Activated CD4-positive, alpha-beta T cell treated with anti-CD3 and anti-CD28 coated beads for 36 hours (primary cell): ENCODE results near the gene ERBB4. TPM values are rescaled to one million over a fixed set of nuclear protein-coding genes. Genes with fewer than 3 reads are reported as not detected.
"Not testable (repeated sequence)": the region's sequence is repeated elsewhere in the genome, so short reads cannot be mapped to it uniquely, and the experiment has no call there.

Source experiments
- ATAC-seq: fragments of 200-7000 bp; cut with Tn5 transposase; one replicate; pipeline ENCODE4 v1.10.0; 2021; ENCODE audit warnings: mild to moderate bottlenecking, moderate library complexity
- CTCF ChIA-PET: fragments of 350-600 bp; sonication (Branson Sonifier 250); formaldehyde crosslinking; loops from one replicate; lab custom pipeline; 2021; ENCODE audit warnings: antibody characterized with exemption; lab: Charles Lee
- POLR2A ChIA-PET: fragments of 350-600 bp; sonication (Branson Sonifier 250); formaldehyde crosslinking; loops from one replicate; lab custom pipeline; 2021; ENCODE audit warnings: antibody characterized with exemption, inconsistent platforms; lab: Charles Lee
- DNase-seq: peaks from one replicate; pipeline ENCODE4 v3.0.0-alpha.2; 2020
- H3K27ac Mint-ChIP-seq: one replicate; pipeline ENCODE4 v1.8.0; 2021; ENCODE audit warnings: mixed read lengths
- H3K27me3 Mint-ChIP-seq: one replicate; pipeline ENCODE4 v1.8.0; 2021; ENCODE audit warnings: mixed read lengths
- H3K36me3 Mint-ChIP-seq: one replicate; pipeline ENCODE4 v1.8.0; 2021; ENCODE audit warnings: low read depth, mixed read lengths
- H3K4me1 Mint-ChIP-seq: one replicate; pipeline ENCODE4 v1.8.0; 2021; ENCODE audit warnings: mixed read lengths
- H3K4me3 Mint-ChIP-seq: one replicate; pipeline ENCODE4 v1.8.0; 2021; ENCODE audit warnings: mild to moderate bottlenecking, moderate library complexity, mixed read lengths
- H3K9me3 Mint-ChIP-seq: one replicate; pipeline ENCODE4 v1.8.0; 2021; ENCODE audit warnings: low read depth, mixed read lengths
- intact Hi-C, 2 experiments: fragments of 100-400 bp; cut with DNase I in 1 of 2; cut with micrococcal nuclease in 1 of 2; formaldehyde crosslinking; loops; one replicate each; pipeline versions ENCODE4 v1.14.2 to v1.15.1; 2022 to 2024; cut with DNase I, micrococcal nuclease
- total RNA-seq, 2 experiments: library from RNA; stranded (reverse); gene quantifications; one replicate each; pipeline ENCODE4 v1.2.3, GENCODE V29; 2021

The ERBB4 gene
- total RNA-seq, 2 experiments from 2014 or later, result not detected

DNA sequence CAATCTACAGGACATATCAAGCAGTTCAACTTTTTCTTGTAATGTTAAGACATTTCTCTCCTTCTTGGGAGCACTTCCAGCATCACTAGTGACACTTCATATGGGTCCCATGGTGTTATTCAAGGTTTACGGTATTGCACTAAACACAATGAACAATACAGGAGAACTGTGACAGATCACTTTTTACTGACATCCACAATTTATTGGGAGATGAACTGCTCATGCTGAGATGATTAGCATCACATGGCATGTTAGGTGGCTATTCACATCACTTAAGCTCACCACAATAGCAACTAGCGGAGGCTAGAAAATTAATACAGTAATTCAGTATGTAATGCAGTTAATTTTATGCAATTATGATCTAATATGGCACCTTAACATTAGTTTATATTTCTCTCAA is 264.4 kb downstream of the ERBB4 start:
- no peak overlapping the region for H3K27ac Mint-ChIP-seq
- intact Hi-C loops, result no loop called here
- ChIA-PET CTCF (no interaction called here), POLR2A (no interaction called here)
- no peaks in the 10 kb centered on the region for H3K4me1 Mint-ChIP-seq
- H3K27me3 Mint-ChIP-seq, result no peaks in the 10 kb centered on the region
- H3K36me3 Mint-ChIP-seq, result no peaks in the 10 kb centered on the region
- ATAC-seq, result no peak
- no peak for DNase-seq
- H3K4me3 Mint-ChIP-seq, result no peak overlapping the region
- no peaks in the 10 kb centered on the region for H3K9me3 Mint-ChIP-seq

DNA sequence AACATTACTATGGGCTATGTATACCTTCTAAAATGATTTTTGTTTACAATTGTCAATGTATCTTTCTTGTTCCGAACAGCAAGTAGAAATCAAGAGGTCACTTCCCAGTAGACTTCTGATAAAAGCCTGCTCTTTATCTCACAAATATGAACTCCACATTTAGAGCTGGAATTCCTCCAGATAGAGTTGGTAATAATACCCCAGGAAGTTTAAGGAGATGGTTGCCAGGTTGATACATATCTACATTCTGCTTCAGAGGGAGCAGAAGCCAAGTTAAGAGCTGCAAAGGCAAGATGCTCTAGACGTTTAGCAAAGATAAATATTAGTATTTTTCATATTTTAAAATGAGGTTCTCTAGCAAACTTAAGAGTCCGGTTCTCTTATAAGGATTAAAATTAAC is 267.0 kb downstream of the ERBB4 start:
- CTCF ChIA-PET, result interaction anchor here (0.7 kb wide), 1 partner anchor 22 kb away, joined by 3 read pairs; no protein-coding TSS in a partner anchor
- H3K4me3 Mint-ChIP-seq, result no peak overlapping the region
- DNase-seq, result no peak
- H3K9me3 Mint-ChIP-seq, result no peaks in the 10 kb centered on the region
- no peaks in the 10 kb centered on the region for H3K4me1 Mint-ChIP-seq
- POLR2A ChIA-PET, result no interaction called here
- H3K36me3 Mint-ChIP-seq, result no peaks in the 10 kb centered on the region
- ATAC-seq, result no peak
- intact Hi-C loops, result no loop called here
- H3K27ac Mint-ChIP-seq, result no peak overlapping the region
- no peaks in the 10 kb centered on the region for H3K27me3 Mint-ChIP-seq

DNA sequence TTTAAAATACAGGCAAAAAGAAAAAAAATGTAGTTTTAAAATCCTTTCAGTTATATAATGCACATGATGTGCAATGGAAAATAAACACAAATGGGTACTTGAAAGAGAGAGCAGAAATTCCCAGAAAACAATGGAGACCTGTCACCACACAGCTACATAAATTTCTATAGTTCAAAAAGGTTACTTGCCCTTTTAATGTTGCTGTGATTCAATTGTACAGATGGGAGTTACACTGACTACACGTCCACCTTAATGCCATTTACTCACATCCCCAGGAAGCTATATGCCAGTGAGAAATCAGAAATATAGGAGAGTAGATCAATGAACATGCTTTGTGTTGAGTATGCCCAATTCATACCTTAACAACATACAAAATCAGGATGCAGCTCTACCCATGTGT is 269.6 kb downstream of the ERBB4 start:
- DNase-seq (no peak), ATAC-seq (no peak)
- Mint-ChIP-seq H3K36me3 (no peaks in the 10 kb centered on the region), H3K4me3 (no peak overlapping the region), H3K27ac (no peak overlapping the region), H3K4me1 (no peaks in the 10 kb centered on the region), H3K27me3 (no peaks in the 10 kb centered on the region), H3K9me3 (no peaks in the 10 kb centered on the region)
- ChIA-PET POLR2A (interaction anchor here (0.8 kb wide), 1 partner anchor 728 kb away, joined by 4 read pairs; no protein-coding TSS in a partner anchor), CTCF (no interaction called here)
- intact Hi-C loops, result no loop called here

DNA sequence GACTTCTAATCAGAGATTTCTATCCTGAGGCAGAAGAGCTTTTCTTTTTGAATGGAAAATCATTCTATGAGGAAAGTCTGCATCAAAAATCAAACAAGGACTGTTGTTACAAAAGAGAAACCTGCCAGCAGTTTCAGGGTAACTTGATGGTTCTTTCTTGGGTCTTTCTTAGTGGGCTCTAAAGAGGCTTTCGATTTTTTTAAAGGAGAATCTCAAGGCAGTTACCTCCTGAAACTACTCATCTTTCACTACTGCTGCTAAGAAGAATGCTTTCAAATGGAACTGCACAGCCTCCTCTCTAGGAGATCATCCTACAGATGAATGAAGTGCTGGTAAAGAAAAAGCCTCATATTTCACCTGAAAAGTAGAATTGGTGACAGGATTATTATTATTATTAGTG is 272.3 kb downstream of the ERBB4 start:
- H3K9me3 Mint-ChIP-seq, result no peaks in the 10 kb centered on the region
- ATAC-seq (no peak), DNase-seq (no peak)
- intact Hi-C loops, result no loop called here
- H3K36me3 Mint-ChIP-seq, result no peaks in the 10 kb centered on the region
- H3K27me3 Mint-ChIP-seq, result no peaks in the 10 kb centered on the region
- H3K4me3 Mint-ChIP-seq, result no peak overlapping the region
- no peak overlapping the region for H3K27ac Mint-ChIP-seq
- CTCF ChIA-PET, result no interaction called here
- POLR2A ChIA-PET, result no interaction called here
- H3K4me1 Mint-ChIP-seq, result no peaks in the 10 kb centered on the region

DNA sequence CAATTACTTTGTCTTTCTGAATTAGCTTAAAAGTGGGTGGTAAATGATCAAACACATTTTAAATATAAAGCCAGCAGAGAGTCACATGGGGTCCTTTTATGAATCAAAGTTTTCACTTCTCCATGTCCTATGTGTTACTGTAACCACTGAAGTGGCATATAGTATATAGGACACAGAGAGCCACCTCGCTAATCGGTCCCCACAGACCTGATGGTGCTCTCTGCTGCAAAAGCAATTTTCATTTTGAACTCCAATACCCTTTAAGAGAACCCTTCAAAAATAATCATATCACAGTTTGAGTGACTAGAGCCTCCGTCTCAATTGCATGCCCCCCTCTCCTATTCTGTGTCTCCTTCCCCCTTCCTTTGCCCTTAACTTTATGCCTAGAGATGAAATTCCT is 272.8 kb downstream of the ERBB4 start:
- DNase-seq (no peak), ATAC-seq (no peak)
- intact Hi-C loops, result no loop called here
- ChIA-PET POLR2A (no interaction called here), CTCF (no interaction called here)
- Mint-ChIP-seq H3K4me1 (no peaks in the 10 kb centered on the region), H3K9me3 (no peaks in the 10 kb centered on the region), H3K27me3 (no peaks in the 10 kb centered on the region), H3K4me3 (no peak overlapping the region), H3K27ac (no peak overlapping the region), H3K36me3 (no peaks in the 10 kb centered on the region)

DNA sequence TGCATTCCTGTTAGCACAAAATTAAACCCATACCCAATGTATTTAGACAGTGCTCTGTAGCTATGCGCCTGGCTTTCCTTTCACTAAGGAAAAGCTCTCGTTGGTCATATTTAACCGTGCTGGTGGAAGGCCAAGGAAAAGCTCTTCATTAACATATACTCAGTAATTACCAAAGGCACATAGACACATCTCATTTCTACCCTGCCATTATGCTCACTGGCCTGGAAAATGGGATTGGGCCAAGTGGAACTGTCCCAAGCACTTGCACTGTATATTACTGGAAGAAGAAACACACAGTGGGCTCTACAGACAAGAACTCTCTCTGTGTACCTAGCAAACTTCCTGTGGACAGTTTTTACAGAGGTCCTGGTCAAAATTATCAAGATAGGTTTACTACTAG is 274.4 kb downstream of the ERBB4 start:
- Mint-ChIP-seq H3K27me3 (no peaks in the 10 kb centered on the region), H3K36me3 (no peaks in the 10 kb centered on the region), H3K4me1 (no peaks in the 10 kb centered on the region), H3K27ac (no peak overlapping the region), H3K9me3 (no peaks in the 10 kb centered on the region), H3K4me3 (no peak overlapping the region)
- POLR2A ChIA-PET, result no interaction called here
- no peak for DNase-seq
- intact Hi-C loops, result no loop called here
- CTCF ChIA-PET, result no interaction called here
- no peak for ATAC-seq

DNA sequence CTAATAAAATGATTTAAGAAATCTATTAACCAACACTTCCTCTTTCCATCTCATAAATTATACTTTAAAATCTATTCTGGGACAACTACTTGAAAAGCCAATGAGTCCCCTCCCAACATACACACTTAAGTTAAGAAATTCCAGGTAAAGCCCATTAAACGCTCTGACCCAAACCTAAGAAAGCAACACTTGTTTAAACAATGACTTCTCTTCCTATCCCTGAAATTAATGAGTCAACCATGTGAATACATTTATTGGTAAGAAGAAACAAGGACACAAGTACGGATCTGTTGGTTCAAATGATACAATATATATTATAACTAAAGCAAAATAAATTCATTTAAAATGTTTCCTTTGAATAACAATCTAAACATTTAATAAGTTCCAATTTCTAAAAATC is 279.4 kb downstream of the ERBB4 start:
- Mint-ChIP-seq H3K36me3 (no peaks in the 10 kb centered on the region), H3K27me3 (no peaks in the 10 kb centered on the region), H3K4me3 (no peak overlapping the region), H3K4me1 (no peaks in the 10 kb centered on the region), H3K27ac (no peak overlapping the region), H3K9me3 (no peaks in the 10 kb centered on the region)
- DNase-seq (no peak), ATAC-seq (no peak)
- POLR2A ChIA-PET, result no interaction called here
- CTCF ChIA-PET, result no interaction called here
- intact Hi-C loops, result no loop called here

DNA sequence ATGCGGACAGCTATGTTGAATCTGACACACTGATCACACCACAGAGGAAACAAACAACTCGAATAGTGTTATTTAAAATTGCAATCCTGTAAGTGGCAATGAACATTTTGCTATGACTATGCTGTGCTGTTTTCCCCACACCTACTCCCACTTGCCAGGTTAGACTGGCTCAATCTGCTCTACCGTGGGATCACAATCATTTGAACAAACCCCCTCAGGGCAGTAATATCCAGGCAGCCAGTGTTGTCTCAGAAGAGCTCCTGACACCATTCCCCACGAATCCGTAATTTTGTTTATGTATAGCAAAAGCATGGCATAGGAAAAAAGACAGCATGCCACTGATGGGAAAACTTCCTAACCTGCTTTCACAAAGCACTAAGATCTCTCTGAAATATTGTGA is 284.3 kb downstream of the ERBB4 start:
- no peak overlapping the region for H3K27ac Mint-ChIP-seq

DNA sequence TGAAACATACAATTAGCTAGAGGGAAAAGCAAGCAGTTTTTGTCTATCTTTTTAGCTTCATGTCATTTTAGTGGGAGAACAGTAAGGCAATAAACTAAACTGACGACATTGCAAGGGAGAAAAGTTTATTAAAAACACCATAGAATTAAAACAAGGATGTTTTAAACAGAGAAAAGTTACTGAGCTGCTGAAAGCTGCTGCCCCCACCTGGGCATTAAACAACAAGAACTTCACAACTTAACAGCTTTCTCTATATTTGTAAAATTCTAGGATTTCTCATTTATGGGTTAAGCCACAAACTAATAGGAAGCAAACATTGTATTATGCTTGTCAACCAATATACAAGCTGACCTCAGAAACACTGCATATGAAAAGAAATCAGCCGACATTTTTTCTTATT is 289.2 kb downstream of the ERBB4 start:
- intact Hi-C loops, result no loop called here
- H3K4me3 Mint-ChIP-seq, result no peak overlapping the region
- no peaks in the 10 kb centered on the region for H3K27me3 Mint-ChIP-seq
- ChIA-PET CTCF (interaction anchor here (1.0 to 1.3 kb wide), 3 partner anchors 37 to 318 kb away, joined by 3 read pairs; no protein-coding TSS in a partner anchor), POLR2A (no interaction called here)
- H3K27ac Mint-ChIP-seq, result no peak overlapping the region
- DNase-seq (no peak), ATAC-seq (no peak)
- H3K4me1 Mint-ChIP-seq, result no peaks in the 10 kb centered on the region
- H3K9me3 Mint-ChIP-seq, result no peaks in the 10 kb centered on the region
- H3K36me3 Mint-ChIP-seq, result no peaks in the 10 kb centered on the region

More for the DNA sequence above, 284.3 kb downstream of the ERBB4 start:
- DNase-seq (no peak), ATAC-seq (no peak)
- ChIA-PET POLR2A (no interaction called here), CTCF (no interaction called here)
- intact Hi-C loops, result no loop called here
- no peaks in the 10 kb centered on the region for H3K4me1 Mint-ChIP-seq
- no peak overlapping the region for H3K4me3 Mint-ChIP-seq
- no peaks in the 10 kb centered on the region for H3K9me3 Mint-ChIP-seq
- no peaks in the 10 kb centered on the region for H3K36me3 Mint-ChIP-seq
- no peaks in the 10 kb centered on the region for H3K27me3 Mint-ChIP-seq

DNA sequence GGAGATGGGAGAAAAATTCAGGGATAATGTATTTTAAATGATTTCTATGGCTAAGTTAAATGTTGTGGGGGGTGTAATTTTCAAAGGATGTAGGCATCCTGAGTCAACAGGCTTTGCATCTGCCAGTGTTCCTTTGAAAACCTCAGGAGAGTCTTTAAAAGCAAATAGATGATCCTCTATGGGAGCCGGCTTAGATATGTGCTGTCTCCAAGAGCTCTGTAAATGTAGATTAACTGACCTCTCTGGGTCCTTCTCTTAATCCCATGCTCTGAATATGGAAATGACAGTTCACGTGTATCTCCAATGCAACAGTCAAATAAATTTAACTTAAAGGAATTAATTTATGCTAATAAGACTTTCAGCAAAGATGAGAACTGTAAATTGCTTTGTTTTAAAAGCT is 292.7 kb downstream of the ERBB4 start:
- no peak for DNase-seq
- Mint-ChIP-seq H3K27me3 (no peaks in the 10 kb centered on the region), H3K27ac (no peak overlapping the region), H3K4me3 (no peak overlapping the region), H3K4me1 (no peaks in the 10 kb centered on the region), H3K9me3 (no peaks in the 10 kb centered on the region), H3K36me3 (no peaks in the 10 kb centered on the region)
- ATAC-seq, result no peak
- CTCF ChIA-PET, result interaction anchor here (0.5 kb wide), 1 partner anchor 24 kb away, joined by 3 read pairs; no protein-coding TSS in a partner anchor
- POLR2A ChIA-PET, result no interaction called here
- intact Hi-C loops, result no loop called here

DNA sequence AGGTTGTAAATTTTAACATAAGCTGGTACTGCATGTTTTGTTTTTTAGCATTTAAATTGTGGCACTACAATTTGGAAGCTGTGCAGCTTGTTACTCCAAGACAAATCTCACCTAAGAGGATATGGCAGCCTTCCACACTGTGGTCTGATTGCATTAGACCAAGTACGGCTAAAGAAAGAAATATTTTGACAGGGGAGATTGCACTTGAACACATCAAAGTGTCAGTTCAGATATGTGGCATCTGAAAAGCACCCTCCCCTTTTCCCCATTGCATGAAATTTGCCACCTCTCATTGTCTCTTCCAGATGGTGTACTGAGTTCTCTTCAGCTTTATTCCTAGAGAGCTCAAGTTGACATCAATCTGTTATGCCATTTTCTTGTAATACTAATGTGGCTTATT is 295.9 kb downstream of the ERBB4 start:
- H3K4me1 Mint-ChIP-seq, result no peaks in the 10 kb centered on the region
- DNase-seq (no peak), ATAC-seq (no peak)
- no peaks in the 10 kb centered on the region for H3K36me3 Mint-ChIP-seq
- no peak overlapping the region for H3K27ac Mint-ChIP-seq
- H3K9me3 Mint-ChIP-seq, result no peaks in the 10 kb centered on the region
- no peaks in the 10 kb centered on the region for H3K27me3 Mint-ChIP-seq
- intact Hi-C loops, result no loop called here
- CTCF ChIA-PET, result no interaction called here
- no peak overlapping the region for H3K4me3 Mint-ChIP-seq
- POLR2A ChIA-PET, result no interaction called here

DNA sequence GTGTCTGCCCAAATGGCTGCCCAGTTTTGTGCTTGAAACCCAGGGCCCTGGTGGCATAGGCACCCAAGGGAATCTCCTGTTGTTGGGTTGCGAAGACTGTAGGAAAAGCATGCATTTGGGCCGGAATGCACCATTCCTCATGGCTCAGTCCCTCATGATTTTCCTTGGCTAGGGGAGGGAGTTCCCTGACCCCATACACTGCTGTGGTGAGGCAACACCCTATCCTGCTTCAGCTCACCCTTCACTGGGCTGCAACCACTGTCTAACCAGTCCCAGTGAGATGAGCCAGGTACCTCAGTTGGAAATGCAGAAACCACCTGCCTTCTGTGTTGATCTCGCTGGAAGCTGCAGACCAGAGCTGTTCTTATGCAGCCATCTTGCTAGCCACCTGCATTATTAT is 300.4 kb downstream of the ERBB4 start:
- H3K9me3 Mint-ChIP-seq, DNase-seq, intact Hi-C loops, H3K4me3 Mint-ChIP-seq, H3K36me3 Mint-ChIP-seq, H3K27me3 Mint-ChIP-seq, H3K4me1 Mint-ChIP-seq, H3K27ac Mint-ChIP-seq, POLR2A ChIA-PET, ATAC-seq: not testable (repeated sequence)
- CTCF ChIA-PET, result interaction anchor here (0.6 to 1.3 kb wide), 2 partner anchors 11 to 858 kb away, joined by 3 to 4 read pairs; no protein-coding TSS in a partner anchor
